OCI-LY7 (cell line): ENCODE data around the gene GK.

ENCODE experiments used
- CTCF ChIP-seq: fragments of 200-600 bp; sonication (generic); conservative IDR thresholded peaks from 2 replicates; pipeline ENCODE4 v1.5.1; 2014; ENCODE audit warnings: mild to moderate bottlenecking, antibody characterized with exemption, low read length, moderate library complexity, mixed read lengths
- EZH2phosphoT487 ChIP-seq: fragments of 200-600 bp; sonication (generic); IDR thresholded peaks from 2 replicates; pipeline ENCODE4 v1.6.1; 2018; ENCODE audit warnings: low read depth, borderline replicate concordance, mild to moderate bottlenecking, mixed run types, antibody characterized with exemption, low read length, moderate library complexity, mixed read lengths

- TF ChIP-seq CTCF (no peak), EZH2phosphoT487 (no peak)
Measured at GRCh38 chrX:30734782-30735181, 81.6 kb downstream of the GK start.
